ENCODE measurements around the gene ELMO1.
A peak's percentile ranks its signal among the peaks of the same experiment; 100 is the strongest.

Gene ELMO1

GRCh38 chr7:37054624-37055241, 393.9 kb downstream of the ELMO1 start:
- no peaks in the 10 kb centered on the region for H3K9me3 Mint-ChIP-seq
- intact Hi-C loops (cut with micrococcal nuclease): no loop called here
- no peaks in the 10 kb centered on the region for H3K4me1 Mint-ChIP-seq (ENCODE audit: low read depth)
- H3K36me3 Mint-ChIP-seq (ENCODE audit: low read depth): peaks cover 25% of the 10 kb centered on the region
- H3K4me3 Mint-ChIP-seq: no peak overlapping the region
- no peaks in the 10 kb centered on the region for H3K27me3 Mint-ChIP-seq
- no peak overlapping the region for H3K27ac Mint-ChIP-seq

GRCh38 chr7:37052705-37053104, 396.0 kb downstream of the ELMO1 start:
- no peaks in the 10 kb centered on the region for H3K4me1 Mint-ChIP-seq (ENCODE audit: low read depth)
- H3K27me3 Mint-ChIP-seq: no peaks in the 10 kb centered on the region
- H3K36me3 Mint-ChIP-seq (ENCODE audit: low read depth): peaks cover 33% of the 10 kb centered on the region
- no peak overlapping the region for H3K4me3 Mint-ChIP-seq
- intact Hi-C loops (cut with micrococcal nuclease): no loop called here
- no peaks in the 10 kb centered on the region for H3K9me3 Mint-ChIP-seq
- H3K27ac Mint-ChIP-seq: no peak overlapping the region

- H3K4me1 Mint-ChIP-seq (ENCODE audit: low read depth): peaks cover 9% of the 10 kb centered on the region
- no peak overlapping the region for H3K4me3 Mint-ChIP-seq
- H3K9me3 Mint-ChIP-seq: no peaks in the 10 kb centered on the region
- intact Hi-C loops (cut with micrococcal nuclease): no loop called here
- H3K27ac Mint-ChIP-seq: no peak overlapping the region
- peaks cover 27% of the 10 kb centered on the region for H3K36me3 Mint-ChIP-seq (ENCODE audit: low read depth)
- no peaks in the 10 kb centered on the region for H3K27me3 Mint-ChIP-seq
These were observed 397.9 kb downstream of the ELMO1 start for GRCh38 chr7:37050801-37051200.

GRCh38 chr7:37048674-37049073, 400.0 kb downstream of the ELMO1 start:
- no peak overlapping the region for H3K4me3 Mint-ChIP-seq
- intact Hi-C loops (cut with micrococcal nuclease): no loop called here
- no peaks in the 10 kb centered on the region for H3K27me3 Mint-ChIP-seq
- H3K36me3 Mint-ChIP-seq (ENCODE audit: low read depth): peaks cover 34% of the 10 kb centered on the region
- peaks cover 26% of the 10 kb centered on the region for H3K4me1 Mint-ChIP-seq (ENCODE audit: low read depth)
- H3K9me3 Mint-ChIP-seq: no peaks in the 10 kb centered on the region
- H3K27ac Mint-ChIP-seq: no peak overlapping the region

- intact Hi-C loops (cut with micrococcal nuclease): no loop called here
- Mint-ChIP-seq H3K4me3 (no peak overlapping the region), H3K27ac (no peak overlapping the region), H3K36me3 (ENCODE audit: low read depth) (peaks cover 34% of the 10 kb centered on the region), H3K4me1 (ENCODE audit: low read depth) (peaks cover 26% of the 10 kb centered on the region), H3K27me3 (no peaks in the 10 kb centered on the region), H3K9me3 (no peaks in the 10 kb centered on the region)
These were observed 401.4 kb downstream of the ELMO1 start for GRCh38 chr7:37047260-37047659.

- Mint-ChIP-seq H3K36me3 (ENCODE audit: low read depth) (peaks cover 29% of the 10 kb centered on the region), H3K9me3 (no peaks in the 10 kb centered on the region), H3K4me3 (no peak overlapping the region), H3K27me3 (no peaks in the 10 kb centered on the region), H3K4me1 (ENCODE audit: low read depth) (peaks cover 26% of the 10 kb centered on the region), H3K27ac (peak overlapping the region; percentile 39)
- intact Hi-C loops (cut with micrococcal nuclease): no loop called here
These were observed 402.1 kb downstream of the ELMO1 start for GRCh38 chr7:37046531-37047079.

GRCh38 chr7:37045681-37046179, 402.9 kb downstream of the ELMO1 start:
- no peaks in the 10 kb centered on the region for H3K27me3 Mint-ChIP-seq
- H3K27ac Mint-ChIP-seq: no peak overlapping the region
- no peak overlapping the region for H3K4me3 Mint-ChIP-seq
- peaks cover 35% of the 10 kb centered on the region for H3K36me3 Mint-ChIP-seq (ENCODE audit: low read depth)
- peaks cover 26% of the 10 kb centered on the region for H3K4me1 Mint-ChIP-seq (ENCODE audit: low read depth)
- intact Hi-C loops (cut with micrococcal nuclease): no loop called here
- H3K9me3 Mint-ChIP-seq: no peaks in the 10 kb centered on the region

- H3K36me3 Mint-ChIP-seq (ENCODE audit: low read depth): peaks cover 45% of the 10 kb centered on the region
These were observed 407.2 kb downstream of the ELMO1 start for GRCh38 chr7:37041461-37041860.

GRCh38 chr7:37040330-37040729, 408.3 kb downstream of the ELMO1 start:
- intact Hi-C loops (cut with micrococcal nuclease): no loop called here
- Mint-ChIP-seq H3K4me1 (ENCODE audit: low read depth) (peaks cover 12% of the 10 kb centered on the region), H3K36me3 (ENCODE audit: low read depth) (peaks cover 46% of the 10 kb centered on the region), H3K27me3 (no peaks in the 10 kb centered on the region), H3K4me3 (no peak overlapping the region), H3K9me3 (no peaks in the 10 kb centered on the region), H3K27ac (no peak overlapping the region)

More at GRCh38 chr7:37041461-37041860, 407.2 kb downstream of the ELMO1 start:
- intact Hi-C loops (cut with micrococcal nuclease): no loop called here
- Mint-ChIP-seq H3K27me3 (no peaks in the 10 kb centered on the region), H3K9me3 (no peaks in the 10 kb centered on the region), H3K27ac (no peak overlapping the region), H3K4me1 (ENCODE audit: low read depth) (peaks cover 23% of the 10 kb centered on the region), H3K4me3 (no peak overlapping the region)

GRCh38 chr7:37039131-37039749, 409.4 kb downstream of the ELMO1 start:
- Mint-ChIP-seq H3K36me3 (ENCODE audit: low read depth) (peaks cover 48% of the 10 kb centered on the region), H3K9me3 (no peaks in the 10 kb centered on the region), H3K27ac (no peak overlapping the region), H3K27me3 (no peaks in the 10 kb centered on the region), H3K4me3 (no peak overlapping the region), H3K4me1 (ENCODE audit: low read depth) (peaks cover 1% of the 10 kb centered on the region)
- intact Hi-C loops (cut with micrococcal nuclease): no loop called here

GRCh38 chr7:37038706-37039105, 410.0 kb downstream of the ELMO1 start:
- no peak overlapping the region for H3K4me3 Mint-ChIP-seq
- H3K9me3 Mint-ChIP-seq: no peaks in the 10 kb centered on the region
- H3K36me3 Mint-ChIP-seq (ENCODE audit: low read depth): peaks cover 48% of the 10 kb centered on the region
- intact Hi-C loops (cut with micrococcal nuclease): no loop called here
- H3K27ac Mint-ChIP-seq: no peak overlapping the region
- H3K4me1 Mint-ChIP-seq (ENCODE audit: low read depth): no peaks in the 10 kb centered on the region
- H3K27me3 Mint-ChIP-seq: no peaks in the 10 kb centered on the region

GRCh38 chr7:37037286-37037685, 411.4 kb downstream of the ELMO1 start:
- Mint-ChIP-seq H3K4me3 (no peak overlapping the region), H3K4me1 (ENCODE audit: low read depth) (peaks cover 8% of the 10 kb centered on the region), H3K27me3 (no peaks in the 10 kb centered on the region), H3K27ac (no peak overlapping the region), H3K36me3 (ENCODE audit: low read depth) (peaks cover 54% of the 10 kb centered on the region), H3K9me3 (no peaks in the 10 kb centered on the region)
- intact Hi-C loops (cut with micrococcal nuclease): no loop called here

GRCh38 chr7:37035631-37036030, 413.0 kb downstream of the ELMO1 start:
- Mint-ChIP-seq H3K27me3 (no peaks in the 10 kb centered on the region), H3K9me3 (no peaks in the 10 kb centered on the region), H3K4me1 (ENCODE audit: low read depth) (peaks cover 24% of the 10 kb centered on the region), H3K36me3 (ENCODE audit: low read depth) (peaks cover 58% of the 10 kb centered on the region), H3K27ac (no peak overlapping the region), H3K4me3 (no peak overlapping the region)
- intact Hi-C loops (cut with micrococcal nuclease): no loop called here

GRCh38 chr7:37033141-37033540, 415.5 kb downstream of the ELMO1 start:
- Mint-ChIP-seq H3K4me3 (no peak overlapping the region), H3K27me3 (no peaks in the 10 kb centered on the region), H3K36me3 (ENCODE audit: low read depth) (peaks cover 49% of the 10 kb centered on the region), H3K9me3 (no peaks in the 10 kb centered on the region), H3K27ac (no peak overlapping the region), H3K4me1 (ENCODE audit: low read depth) (peaks cover 27% of the 10 kb centered on the region)
- intact Hi-C loops (cut with micrococcal nuclease): no loop called here
